DND-41 (cell line): ENCODE measurements around the gene RAB20.
"Not testable (repeated sequence)": the region's sequence is repeated elsewhere in the genome, so short reads cannot be mapped to it uniquely, and the experiment has no call there.

Experiments used
- ATAC-seq: fragments of 200-7000 bp; cut with Tn5 transposase; 3 replicates; pipeline ENCODE4 v1.9.1; 2021; ENCODE audit warnings: low read depth; ENCODE audit not compliant: insufficient read depth
- DNase-seq: peaks from one replicate; pipeline ENCODE4 v3.0.0-alpha.2; 2020
- H2AFZ ChIP-seq: 2 replicates; pipeline ENCODE4 v1.6.0; 2012; ENCODE audit warnings: low read depth, low read length
- H3K27ac ChIP-seq: 2 replicates; pipeline ENCODE4 v1.5.1; 2012; ENCODE audit warnings: low read length, inconsistent platforms
- H3K27me3 ChIP-seq: fragments of 200-600 bp; sonication (generic); 2 replicates; pipeline ENCODE4 v1.6.0; 2012; ENCODE audit warnings: low read length, mild to moderate bottlenecking, inconsistent platforms; ENCODE audit not compliant: insufficient read depth, poor library complexity
- H3K36me3 ChIP-seq: 2 replicates; pipeline ENCODE4 v1.5.1; 2012; ENCODE audit warnings: low read length, inconsistent platforms; ENCODE audit not compliant: insufficient read depth
- H3K4me1 ChIP-seq: 2 replicates; pipeline ENCODE4 v1.5.1; 2012; ENCODE audit warnings: mild to moderate bottlenecking, low read length; ENCODE audit not compliant: insufficient read depth
- H3K4me2 ChIP-seq: 2 replicates; pipeline ENCODE4 v1.6.0; 2012; ENCODE audit warnings: mild to moderate bottlenecking, moderate library complexity, low read length, inconsistent platforms; ENCODE audit not compliant: insufficient read depth
- H3K4me3 ChIP-seq, 2 experiments: fragments of 200-600 bp in 1 of 2; shearing (Covaris generic) in 1 of 2; 2 replicates each; pipeline ENCODE4 v1.5.1; 2012 to 2016; ENCODE audit warnings: inconsistent platforms in 2 of 2, low read length in 2 of 2, mild to moderate bottlenecking in 2 of 2, low read depth in 1 of 2, moderate library complexity in 1 of 2
- H3K79me2 ChIP-seq: 2 replicates; pipeline ENCODE4 v1.6.0; 2012; ENCODE audit warnings: low read length, inconsistent platforms; ENCODE audit not compliant: insufficient read depth
- H3K9ac ChIP-seq: 2 replicates; pipeline ENCODE4 v1.6.0; 2012; ENCODE audit warnings: low read depth, mild to moderate bottlenecking, inconsistent platforms, low read length, moderate library complexity
- H3K9me3 ChIP-seq: 2 replicates; pipeline ENCODE4 v1.5.1; 2012; ENCODE audit warnings: low read length, moderate library complexity, mild to moderate bottlenecking, inconsistent platforms; ENCODE audit not compliant: insufficient read depth, severe bottlenecking
- H4K20me1 ChIP-seq: 2 replicates; pipeline ENCODE4 v1.6.0; 2012; ENCODE audit warnings: low read length; ENCODE audit not compliant: insufficient read depth
- EZH2 ChIP-seq: IDR thresholded peaks from 3 replicates; pipeline ENCODE4 v1.6.1; 2012; ENCODE audit warnings: borderline replicate concordance, low read depth, mild to moderate bottlenecking, moderate library complexity, low read length, inconsistent platforms; ENCODE audit not compliant: severe bottlenecking
- TF ChIP-seq, protein P1 (sequence below): IDR thresholded peaks from 2 replicates; pipeline ENCODE4 v1.5.1; 2012; ENCODE audit warnings: borderline replicate concordance, low read length, moderate library complexity, mild to moderate bottlenecking; ENCODE audit not compliant: poor library complexity, severe bottlenecking; ENCODE audit errors: extremely low read depth

The RAB20 gene

DNA sequence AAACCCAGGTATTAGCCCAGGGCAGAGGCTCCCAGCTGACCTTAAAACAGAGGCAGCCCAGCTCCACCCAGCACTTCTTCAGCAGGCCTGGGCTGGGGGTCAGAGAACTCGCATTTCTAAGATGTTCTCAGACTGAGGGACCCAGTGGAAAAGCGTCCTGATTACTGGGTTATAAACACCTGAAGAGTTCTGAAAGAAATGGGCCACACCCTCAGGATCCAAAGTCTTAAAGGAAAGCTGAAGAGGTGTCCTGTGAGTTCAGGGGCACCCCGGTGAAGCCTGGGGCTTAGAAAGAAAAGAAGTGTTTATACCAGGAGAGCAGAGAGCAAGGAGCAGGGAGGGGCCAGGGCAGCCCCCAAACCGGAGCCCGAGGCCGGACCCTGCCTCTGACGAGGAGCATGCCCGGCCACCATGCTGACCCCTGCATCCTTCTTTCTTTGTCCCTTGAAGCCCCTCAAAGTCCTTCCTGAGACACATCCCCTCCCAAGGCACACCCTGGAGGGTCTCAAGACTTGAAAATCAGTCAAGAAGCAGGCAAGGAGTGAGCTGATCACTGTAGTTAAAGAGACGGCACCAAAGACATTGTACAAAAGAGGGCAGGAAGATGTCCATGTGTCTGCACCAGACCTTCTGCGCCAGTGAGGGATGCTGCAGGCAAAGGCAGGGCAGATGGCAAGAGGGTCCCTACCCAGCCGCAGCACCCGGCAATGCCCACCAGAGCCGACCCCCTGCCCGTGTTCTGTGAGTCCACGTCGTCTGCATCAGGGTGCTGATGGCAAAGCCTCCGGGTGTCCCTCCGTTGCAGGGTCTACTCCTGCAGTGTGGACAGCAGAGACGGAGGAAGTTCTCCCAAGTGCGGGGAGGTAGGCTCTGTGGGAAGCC, 10.6 kb upstream of the RAB20 start:
- Histone ChIP-seq H3K4me2 (no peak overlapping the region), H3K4me1 (no peaks in the 10 kb centered on the region), H3K79me2 (no peaks in the 10 kb centered on the region), H3K4me3 (no peak overlapping the region), H3K27me3 (peaks cover 45% of the 10 kb centered on the region), H3K9me3 (no peaks in the 10 kb centered on the region), H3K27ac (no peak overlapping the region), H4K20me1 (0 out of 2 replicates have a peak, but pooled peaks cover 5% of the 10 kb centered on the region), H3K36me3 (no peaks in the 10 kb centered on the region), H3K9ac (no peak overlapping the region), H2AFZ (no peak overlapping the region)
- no peak for DNase-seq
- ATAC-seq, result no peak
- TF ChIP-seq, protein P1, sequence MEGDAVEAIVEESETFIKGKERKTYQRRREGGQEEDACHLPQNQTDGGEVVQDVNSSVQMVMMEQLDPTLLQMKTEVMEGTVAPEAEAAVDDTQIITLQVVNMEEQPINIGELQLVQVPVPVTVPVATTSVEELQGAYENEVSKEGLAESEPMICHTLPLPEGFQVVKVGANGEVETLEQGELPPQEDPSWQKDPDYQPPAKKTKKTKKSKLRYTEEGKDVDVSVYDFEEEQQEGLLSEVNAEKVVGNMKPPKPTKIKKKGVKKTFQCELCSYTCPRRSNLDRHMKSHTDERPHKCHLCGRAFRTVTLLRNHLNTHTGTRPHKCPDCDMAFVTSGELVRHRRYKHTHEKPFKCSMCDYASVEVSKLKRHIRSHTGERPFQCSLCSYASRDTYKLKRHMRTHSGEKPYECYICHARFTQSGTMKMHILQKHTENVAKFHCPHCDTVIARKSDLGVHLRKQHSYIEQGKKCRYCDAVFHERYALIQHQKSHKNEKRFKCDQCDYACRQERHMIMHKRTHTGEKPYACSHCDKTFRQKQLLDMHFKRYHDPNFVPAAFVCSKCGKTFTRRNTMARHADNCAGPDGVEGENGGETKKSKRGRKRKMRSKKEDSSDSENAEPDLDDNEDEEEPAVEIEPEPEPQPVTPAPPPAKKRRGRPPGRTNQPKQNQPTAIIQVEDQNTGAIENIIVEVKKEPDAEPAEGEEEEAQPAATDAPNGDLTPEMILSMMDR, result no peak
- no peak for TF ChIP-seq EZH2

- H3K4me1 ChIP-seq, result no peaks in the 10 kb centered on the region
- ATAC-seq (no peak), DNase-seq (no peak)
- no peak overlapping the region for H3K4me2 ChIP-seq
- 0 out of 2 replicates have a peak, but pooled peaks cover 5% of the 10 kb centered on the region for H4K20me1 ChIP-seq
- no peak overlapping the region for H2AFZ ChIP-seq
- no peak overlapping the region for H3K9ac ChIP-seq
- H3K4me3 ChIP-seq, result no peak overlapping the region
- H3K27ac ChIP-seq, result no peak overlapping the region
- TF ChIP-seq, protein P1, result no peak
- TF ChIP-seq EZH2, result no peak
- H3K79me2 ChIP-seq, result no peaks in the 10 kb centered on the region
- H3K36me3 ChIP-seq, result no peaks in the 10 kb centered on the region
- peaks cover 40% of the 10 kb centered on the region for H3K27me3 ChIP-seq
- no peaks in the 10 kb centered on the region for H3K9me3 ChIP-seq
Measured at GRCh38 chr13:110570886-110571285, 9.4 kb upstream of the RAB20 start.

- DNase-seq, H3K9me3 ChIP-seq, H3K36me3 ChIP-seq, H3K4me2 ChIP-seq, H2AFZ ChIP-seq, H3K4me1 ChIP-seq, H3K4me3 ChIP-seq, H3K9ac ChIP-seq, ATAC-seq, H3K79me2 ChIP-seq, H4K20me1 ChIP-seq, H3K27ac ChIP-seq: not testable (repeated sequence)
- peaks cover 31% of the 10 kb centered on the region for H3K27me3 ChIP-seq
Measured at GRCh38 chr13:110569962-110570361, 8.4 kb upstream of the RAB20 start.

DNA sequence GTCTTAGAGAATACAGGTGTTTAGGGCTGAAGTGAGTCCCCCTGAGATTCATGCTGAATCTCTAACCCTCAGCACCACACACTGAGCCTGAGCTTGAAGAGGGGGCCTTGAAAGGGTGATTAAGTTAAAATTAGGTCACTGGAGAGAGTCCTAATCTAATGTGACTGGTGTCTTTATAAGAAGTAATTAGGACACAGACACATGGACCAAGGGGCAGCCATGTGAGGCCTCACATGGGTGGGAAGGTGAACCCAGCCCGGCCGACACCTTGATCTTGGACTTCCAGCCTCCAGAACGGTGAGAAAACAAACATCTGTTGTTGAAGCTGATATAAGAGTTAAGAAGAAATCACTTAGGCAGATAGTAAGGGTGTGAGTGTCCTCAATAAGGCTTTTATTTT, 7.1 kb upstream of the RAB20 start:
- no peaks in the 10 kb centered on the region for H3K9me3 ChIP-seq
- no peaks in the 10 kb centered on the region for H3K79me2 ChIP-seq
- H3K36me3 ChIP-seq, result no peaks in the 10 kb centered on the region
- TF ChIP-seq, protein P1, result no peak
- TF ChIP-seq EZH2, result no peak
- no peaks in the 10 kb centered on the region for H3K4me1 ChIP-seq
- H4K20me1 ChIP-seq, result 0 out of 2 replicates have a peak, but pooled peaks cover 5% of the 10 kb centered on the region
- no peak for DNase-seq
- ATAC-seq, result no peak
- H3K4me2 ChIP-seq, result no peak overlapping the region
- no peak overlapping the region for H2AFZ ChIP-seq
- H3K27me3 ChIP-seq, result peaks cover 21% of the 10 kb centered on the region
- H3K9ac ChIP-seq, result no peak overlapping the region
- no peak overlapping the region for H3K4me3 ChIP-seq
- H3K27ac ChIP-seq, result no peak overlapping the region
